GM18861 (cell line): Measurements from ENCODE around the gene SCN1B.
"Not testable (repeated sequence)": the region's sequence is repeated elsewhere in the genome, so short reads cannot be mapped to it uniquely, and the experiment has no call there.

Experiments used
- ATAC-seq: cut with Tn5 transposase; IDR thresholded peaks from one replicate; pipeline ENCODE4 v1.9.1; 2021; ENCODE audit not compliant: unreplicated experiment

Gene SCN1B

DNA sequence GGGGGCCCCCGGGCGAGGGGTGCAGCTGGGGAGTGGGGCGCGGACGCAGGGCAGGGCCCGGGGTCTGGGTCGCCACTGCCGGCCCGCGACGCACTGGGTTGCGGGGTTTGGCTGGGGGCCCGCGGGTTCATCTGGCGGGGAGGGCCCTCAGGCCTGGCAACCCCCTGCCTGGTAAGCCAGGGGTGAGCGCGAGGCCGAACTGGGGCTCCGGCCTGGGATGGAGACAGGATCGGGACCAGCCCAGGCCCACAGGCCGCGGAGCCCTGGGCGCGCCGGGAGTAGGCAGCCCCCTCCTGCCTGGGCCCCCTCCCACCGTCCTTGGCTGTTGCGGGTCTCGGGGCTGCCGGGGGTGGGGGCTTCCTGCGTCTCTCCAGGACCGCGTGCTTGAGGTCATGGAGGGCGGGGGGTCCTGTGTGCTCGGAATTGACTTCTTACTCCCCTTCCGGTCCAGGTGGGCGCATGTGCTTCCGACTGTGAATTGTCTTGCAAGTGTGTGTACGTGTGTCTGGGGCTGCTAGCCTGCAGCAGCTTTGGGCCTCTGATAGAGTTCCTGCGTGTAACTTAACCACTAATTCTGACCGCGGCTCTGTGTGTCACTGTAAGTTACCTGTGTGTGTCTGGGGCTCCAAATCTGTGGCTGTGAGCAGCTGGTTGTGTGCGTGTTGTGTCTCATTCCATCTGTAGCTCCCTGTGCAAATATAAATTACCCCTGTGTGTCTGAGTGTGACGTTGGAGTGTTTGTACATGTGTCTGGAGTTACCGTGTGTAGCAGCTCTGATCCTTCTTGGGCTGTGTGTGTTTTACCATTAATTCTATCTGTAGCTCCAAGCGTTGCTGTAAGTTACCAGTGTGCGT lies 29.4 kb upstream of the SCN1B start:
- no peak for ATAC-seq

DNA sequence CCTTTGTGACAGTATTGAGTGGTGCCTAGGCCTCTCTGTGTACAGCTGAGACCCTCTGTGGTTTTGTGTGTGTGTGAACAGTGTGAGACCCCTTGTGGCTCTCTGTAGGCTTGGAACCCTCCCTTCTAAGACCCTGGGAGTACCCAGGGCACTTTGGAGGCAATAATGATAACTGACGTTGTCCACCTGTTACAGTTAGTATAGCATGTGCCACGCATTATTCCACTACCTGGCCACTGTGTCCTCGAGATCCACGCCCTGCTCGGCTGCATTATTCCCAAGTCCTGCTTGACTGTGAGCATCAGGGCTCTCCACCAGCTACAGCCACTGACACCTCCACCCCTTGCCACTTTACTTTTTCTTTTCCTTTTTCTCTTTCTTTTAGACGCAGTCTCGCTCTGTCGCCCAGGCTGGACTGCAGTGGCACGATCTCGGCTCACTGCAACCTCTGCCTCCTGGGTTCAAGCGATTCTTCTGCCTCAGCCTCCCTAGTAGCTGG lies 28.2 kb upstream of the SCN1B start:
- ATAC-seq: no peak

DNA sequence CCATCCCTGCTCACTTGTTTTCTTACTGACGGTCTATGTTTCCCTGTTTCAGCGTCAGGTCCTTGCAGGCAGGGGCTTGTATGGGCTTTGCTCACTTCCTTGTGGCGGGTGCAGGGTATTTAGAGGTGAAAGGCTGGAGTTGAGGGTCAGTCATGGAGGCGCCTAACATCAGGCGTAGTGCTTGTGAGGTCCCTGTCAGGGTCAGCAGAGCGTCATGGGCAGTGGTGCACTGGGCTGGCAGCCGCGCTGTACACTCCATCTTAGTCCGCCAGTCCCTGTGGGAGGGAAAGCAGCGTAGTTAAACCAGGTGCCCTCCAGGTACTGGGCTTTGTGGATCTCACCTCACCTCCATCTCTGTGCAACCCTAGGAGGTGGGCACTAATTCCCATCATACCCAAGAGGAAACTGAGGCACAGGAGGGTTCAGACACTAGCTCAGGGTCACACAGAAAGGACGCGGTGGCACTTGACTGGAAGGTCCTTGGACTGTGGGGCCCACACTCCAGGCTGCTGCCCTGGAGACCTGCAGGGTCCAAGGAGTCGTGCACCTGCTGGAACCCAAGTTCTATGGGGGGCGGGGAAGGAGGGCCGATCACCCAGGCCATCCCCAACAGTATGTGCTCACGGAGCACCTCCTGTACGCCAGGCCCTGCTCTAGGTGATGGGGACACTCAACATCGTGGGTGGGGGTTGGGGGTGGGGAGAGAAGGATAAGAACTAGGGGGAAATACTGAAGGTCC lies 25.6 kb upstream of the SCN1B start:
- no peak for ATAC-seq

DNA sequence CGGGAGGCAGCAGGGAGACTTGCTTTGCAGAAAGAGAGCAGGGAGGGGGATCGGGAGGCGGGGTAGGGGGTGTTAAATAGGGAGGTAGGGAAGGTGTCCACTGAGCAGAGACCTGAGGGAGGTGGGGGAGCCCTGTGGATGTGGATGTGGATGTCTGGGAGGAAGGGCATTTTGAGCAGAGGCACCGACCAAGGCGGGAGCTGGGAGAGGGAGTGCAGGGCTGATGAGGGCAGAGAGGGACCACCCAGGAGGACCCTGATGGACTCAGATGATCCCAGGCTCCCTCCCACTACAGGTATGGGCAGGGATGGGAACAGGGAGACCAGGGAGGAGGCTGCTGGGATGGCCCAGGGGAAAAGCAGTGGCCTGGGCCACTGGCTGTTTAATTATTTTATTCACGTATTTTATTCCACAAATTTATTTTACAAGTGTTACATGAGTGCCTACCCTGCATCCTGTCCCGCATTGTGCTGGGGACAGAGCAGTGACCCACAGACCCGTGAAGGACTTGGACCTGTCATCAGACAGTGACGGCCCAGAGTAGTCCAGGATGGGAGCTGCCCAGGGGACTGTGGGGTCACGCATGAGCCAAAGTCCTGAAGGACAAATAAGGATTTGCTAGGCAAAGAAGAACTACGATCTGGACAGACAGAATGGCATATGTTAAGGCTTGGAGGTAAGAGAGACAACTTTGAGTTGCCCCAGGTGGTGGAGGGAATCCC lies 24.9 kb upstream of the SCN1B start:
- ATAC-seq: no peak

DNA sequence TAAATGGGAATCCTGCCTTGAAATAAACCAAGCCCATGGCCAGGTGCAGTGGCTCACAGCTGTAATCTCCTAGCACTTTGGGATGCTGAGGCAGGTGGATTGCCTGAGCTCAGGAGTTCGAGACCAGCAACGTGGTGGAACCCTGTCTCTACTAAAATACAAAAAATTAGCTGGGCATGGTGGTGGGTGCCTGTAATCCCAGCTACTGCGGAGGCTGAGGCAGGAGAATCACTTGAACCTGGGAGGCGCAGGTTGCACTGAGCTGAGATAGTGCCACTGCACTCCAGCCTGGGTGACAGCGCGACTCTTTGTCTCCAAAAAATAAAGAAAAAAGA lies 24.3 kb upstream of the SCN1B start:
- not testable (repeated sequence) for ATAC-seq

DNA sequence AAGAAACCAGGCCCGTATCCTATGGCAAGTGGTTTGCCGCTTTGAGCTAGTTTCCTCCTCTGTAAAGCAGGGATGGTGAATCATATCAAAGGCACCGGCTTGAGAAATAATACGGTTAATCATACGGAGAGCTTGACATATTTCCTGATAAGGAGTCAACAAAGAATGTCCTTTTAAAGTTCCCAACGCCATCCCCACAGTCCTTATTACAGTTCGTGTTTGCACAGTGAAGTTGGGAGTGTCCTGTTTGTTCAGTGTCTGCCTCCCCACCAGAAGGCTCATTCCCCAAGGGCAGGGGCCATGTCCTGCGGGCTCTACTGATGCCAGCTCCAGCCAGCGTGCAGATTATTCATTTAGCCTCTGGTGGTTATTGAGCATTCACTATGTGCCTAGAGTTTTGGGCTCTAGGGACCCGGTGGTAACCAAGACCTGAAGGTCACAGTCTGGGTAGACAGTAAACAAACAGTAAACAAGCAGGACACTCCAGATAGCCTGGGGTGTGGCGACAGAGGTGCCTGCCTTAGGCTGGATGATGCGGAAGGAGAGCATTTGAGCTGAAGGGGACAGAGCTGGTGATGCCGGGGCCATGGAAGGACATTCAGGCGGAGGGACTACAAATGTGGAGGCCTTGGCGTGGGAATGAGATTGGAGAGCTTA lies 23.8 kb upstream of the SCN1B start:
- no peak for ATAC-seq

DNA sequence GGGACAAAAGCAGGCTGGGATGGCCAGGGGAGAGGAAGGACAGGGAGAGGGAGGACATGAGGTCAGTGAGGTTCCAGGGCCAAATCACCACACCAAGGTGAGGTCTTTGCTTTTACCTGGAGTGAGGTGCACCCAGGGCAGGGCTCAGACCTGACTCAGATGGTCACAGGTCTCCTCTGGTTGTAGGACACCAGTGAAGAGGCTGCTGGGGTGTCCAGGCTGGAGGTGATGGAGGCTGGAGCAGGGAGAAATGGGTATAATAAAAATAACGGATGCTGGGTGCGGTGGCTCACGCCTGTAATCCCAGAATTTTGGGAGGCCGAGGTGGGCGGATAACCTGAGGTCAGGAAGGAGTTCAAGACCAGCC lies 23.3 kb upstream of the SCN1B start:
- ATAC-seq: no peak

DNA sequence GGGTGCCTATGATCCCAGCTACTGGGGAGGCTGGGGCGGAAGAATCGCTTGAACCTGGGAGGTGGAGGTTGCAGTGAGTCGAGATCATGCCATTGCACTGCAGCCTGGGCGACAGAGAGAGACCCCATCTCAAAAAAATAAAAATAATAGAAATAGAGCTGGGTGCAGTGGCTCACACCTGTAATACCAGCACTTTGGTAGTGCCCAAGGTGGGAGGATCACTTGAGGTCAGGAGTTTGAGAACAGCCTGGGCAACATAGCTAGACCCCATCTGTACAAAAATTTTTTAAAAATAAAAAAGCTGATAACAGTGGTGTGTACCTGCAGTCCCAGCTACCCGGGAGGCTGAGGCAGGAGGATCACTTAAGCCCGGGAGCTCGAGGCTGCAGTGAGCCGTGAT lies 22.8 kb upstream of the SCN1B start:
- ATAC-seq: not testable (repeated sequence)

DNA sequence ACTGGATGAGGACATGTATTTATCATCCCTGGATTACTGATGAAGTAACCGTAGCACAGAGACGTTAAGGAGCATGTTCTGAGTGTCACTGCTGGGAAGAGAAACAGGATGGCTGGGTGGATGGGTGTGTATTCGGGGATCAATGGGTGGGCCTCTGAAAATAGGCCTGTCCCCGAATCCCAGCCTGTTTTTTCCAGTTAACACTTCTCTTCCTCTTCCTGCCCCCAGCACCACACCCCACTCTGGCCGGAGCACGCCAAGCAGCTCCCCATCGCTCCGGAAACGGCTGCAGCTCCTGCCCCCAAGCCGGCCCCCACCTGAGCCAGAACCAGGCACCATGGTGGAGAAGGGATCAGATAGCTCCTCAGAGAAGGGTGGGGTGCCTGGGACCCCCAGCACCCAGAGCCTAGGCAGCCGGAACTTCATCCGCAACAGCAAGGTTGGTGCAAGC lies 21.4 kb upstream of the SCN1B start:
- ATAC-seq: no peak

DNA sequence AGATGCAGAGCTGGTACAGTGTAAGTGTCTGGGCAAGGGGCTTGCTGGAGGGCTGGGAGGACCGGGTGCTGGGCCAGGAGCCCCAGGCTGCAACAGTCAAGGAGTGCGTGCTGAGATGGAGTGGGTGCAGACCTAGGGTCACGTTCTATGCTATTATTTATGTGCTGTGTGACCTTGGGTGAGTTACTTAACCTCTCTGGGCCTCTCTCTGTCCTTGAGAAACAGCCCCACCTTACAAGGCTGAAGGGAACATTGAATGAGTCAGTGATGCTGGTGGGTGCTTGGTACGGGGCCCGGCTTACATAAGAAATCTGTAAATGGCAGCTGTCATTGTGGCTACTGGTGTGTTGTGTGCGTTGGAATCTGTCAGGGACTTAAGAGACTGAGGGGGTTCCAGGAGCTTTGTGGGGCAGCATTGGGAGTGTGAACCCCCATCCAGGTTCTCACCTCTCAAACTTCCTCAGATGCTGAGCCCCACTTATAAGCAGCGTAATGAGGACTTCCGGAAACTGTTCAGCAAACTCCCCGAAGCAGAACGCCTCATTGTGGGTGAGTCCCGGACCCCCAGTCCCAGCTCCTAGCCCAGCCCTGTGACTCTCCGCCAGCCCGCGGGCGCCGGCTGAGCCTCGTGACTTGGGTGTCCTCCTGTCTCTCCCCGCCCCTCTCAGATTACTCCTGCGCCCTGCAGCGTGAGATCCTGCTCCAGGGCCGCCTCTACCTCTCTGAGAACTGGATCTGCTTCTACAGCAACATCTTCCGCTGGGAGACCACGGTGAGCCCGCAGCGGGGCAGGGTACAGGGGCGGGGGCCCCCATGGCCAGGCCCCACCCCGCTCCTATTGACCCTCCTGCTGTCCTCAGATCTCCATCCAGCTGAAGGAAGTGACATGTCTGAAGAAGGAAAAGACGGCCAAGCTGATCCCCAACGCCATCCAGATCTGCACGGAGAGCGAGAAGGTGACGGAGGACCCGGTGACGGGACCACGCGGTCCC lies 20.6 kb upstream of the SCN1B start:
- no peak for ATAC-seq

DNA sequence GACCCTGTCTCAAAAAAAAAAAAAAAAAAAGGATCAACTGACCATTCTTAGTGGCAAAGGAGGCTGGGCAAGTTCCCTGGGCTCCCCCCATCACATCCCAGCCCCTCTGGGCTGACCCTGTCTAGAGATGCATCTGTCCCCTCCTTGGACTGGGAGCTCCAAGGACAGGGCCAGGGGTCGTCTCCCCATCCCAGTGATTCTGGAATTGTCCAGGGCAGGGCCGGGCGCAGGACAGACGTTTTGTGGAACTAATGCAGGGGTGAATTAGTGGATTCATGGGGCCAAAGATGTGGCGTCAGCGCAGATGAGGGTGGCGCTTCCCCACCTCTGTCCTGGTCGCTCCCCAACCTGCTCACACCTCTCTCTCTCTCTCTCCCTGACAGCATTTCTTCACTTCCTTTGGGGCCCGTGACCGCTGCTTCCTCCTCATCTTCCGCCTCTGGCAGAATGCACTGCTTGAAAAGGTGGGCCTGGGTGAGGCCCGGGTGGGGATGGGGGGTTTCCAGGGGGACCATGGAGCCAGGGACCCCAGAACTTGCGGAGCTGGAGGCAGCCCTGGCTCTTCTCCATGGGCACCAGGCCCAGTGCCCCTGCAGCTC lies 19.1 kb upstream of the SCN1B start:
- no peak for ATAC-seq

DNA sequence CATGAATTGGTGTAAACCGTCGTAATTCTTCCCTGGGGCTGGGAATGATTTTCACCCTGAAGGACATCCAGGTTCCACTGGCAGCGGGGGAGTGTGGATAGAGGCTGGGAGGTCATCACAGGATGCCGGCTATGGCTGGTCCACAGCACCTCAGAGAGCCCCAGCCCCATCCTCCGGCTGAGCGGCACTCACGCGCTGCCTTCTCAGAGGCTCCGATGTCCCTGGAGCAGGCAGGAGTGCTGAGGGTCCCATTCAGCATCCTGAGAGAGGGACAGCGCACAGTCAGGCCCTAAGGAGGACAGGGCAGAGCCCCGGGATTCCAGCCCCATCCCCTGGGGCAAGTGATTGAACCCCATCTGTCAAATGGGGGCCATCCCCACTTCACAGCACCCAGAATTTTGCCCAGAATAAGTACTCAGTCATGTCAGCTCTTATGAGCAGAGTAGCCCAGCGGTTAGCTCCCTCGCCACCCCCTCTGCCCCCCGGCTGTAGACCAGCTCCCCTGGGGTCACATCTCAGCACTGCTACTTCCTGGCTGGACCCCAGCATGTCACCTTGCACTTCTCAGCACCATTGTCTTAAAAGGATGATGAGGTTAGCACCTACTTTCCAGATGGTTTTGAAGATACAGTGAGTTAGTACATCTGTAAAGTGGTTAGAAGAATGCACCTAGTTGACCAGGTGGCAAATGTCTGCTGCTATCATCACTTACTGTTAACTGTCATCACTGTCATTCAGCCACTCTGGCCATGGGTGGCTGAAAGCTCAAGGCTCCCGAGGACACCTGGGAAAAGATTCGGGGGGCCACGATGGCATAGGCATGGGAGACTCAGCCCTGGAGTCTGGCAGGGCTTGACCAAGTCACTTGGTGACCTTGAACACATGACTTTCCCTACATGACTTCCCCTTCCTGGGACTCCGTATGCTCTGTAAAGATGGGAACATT lies 18.3 kb upstream of the SCN1B start:
- no peak for ATAC-seq

DNA sequence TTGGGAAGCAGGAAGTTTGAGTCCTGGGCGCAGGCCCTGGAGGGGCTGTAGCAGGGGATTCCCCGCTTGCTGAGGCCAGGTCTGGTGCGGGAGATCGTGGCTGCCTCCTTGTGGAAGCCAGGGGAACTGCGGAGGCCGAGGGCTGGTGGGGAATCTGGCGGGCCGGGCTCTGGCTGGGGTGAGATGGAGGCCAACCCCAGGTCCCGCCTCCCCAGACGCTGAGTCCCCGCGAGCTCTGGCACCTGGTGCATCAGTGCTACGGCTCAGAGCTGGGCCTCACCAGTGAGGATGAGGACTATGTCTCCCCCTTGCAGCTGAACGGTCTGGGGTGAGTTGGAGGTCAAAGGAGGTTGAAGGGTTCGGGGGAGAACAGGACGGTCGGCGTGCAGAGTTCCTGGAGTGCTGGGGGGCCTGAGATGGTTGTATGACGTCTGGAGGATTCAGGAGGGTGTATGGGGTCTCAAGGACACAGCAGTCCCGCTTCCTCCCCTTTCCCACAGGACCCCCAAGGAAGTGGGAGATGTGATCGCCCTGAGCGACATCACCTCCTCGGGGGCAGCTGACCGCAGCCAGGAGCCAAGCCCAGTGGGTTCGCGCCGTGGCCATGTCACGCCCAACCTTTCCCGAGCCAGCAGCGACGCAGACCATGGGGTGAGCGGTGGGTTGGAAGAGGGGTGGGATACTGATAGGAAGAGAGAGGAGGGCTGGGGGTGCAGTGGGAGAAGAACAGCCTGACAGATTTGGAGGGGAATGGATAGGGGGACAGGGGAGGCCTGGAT lies 17.0 kb upstream of the SCN1B start:
- ATAC-seq: no peak

DNA sequence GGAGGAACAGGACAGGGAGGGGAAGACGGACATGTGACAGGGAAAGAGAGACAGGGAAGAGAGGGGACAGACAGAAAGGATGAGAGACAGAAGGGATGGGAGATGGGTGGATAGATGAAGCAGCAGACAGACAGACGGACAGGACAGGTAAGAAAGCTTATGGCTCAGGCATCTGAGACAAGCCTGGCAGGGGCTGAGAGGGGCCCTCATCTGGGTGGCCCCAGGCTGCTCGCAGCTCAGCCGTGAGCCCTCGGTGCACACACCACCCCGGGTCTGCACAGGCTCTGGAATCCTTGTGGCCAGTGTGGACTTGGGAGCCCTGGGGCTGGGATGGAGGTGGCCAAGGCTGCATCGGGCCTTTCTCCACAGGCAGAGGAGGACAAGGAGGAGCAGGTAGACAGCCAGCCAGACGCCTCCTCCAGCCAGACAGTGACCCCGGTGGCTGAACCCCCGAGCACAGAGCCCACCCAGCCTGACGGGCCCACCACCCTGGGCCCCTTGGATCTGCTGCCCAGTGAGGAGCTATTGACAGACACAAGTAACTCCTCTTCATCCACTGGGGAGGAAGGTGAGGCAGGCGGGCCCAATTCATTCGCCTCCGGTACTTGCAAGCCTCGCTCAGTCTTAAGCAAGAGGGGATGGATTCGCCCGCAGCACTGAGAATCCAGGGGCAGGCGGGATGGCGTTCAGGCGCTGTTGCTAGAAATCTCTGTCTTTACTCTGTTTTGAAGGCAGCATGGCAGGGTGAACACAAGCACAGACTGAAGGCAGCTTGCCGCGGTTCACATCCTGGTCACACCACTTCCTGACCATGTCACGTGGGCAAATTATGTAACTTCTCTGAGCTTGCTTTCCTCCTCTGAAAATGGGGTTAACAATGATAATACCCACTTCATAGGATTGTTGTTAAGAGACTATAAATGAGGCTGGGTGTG lies 16.2 kb upstream of the SCN1B start:
- no peak for ATAC-seq

DNA sequence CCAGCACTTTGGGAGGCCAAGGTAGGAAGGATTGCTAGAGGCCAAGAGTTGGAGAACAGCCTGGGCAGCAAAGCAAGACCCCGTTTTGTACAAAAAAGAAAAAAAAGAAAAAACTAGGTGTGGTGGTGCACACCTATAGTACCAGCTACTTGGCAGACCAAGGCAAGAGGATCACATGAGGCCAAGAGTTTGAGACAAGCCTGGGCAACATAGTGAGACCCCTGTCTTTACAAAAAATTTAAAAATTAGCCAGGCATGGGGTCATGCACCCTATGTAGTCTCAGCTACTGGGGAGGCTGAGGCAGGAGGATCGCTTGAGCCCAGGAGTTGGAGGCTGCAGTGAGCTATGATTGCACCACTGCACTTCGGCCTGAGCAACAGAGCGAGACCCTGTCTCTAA lies 15.5 kb upstream of the SCN1B start:
- ATAC-seq: not testable (repeated sequence)

DNA sequence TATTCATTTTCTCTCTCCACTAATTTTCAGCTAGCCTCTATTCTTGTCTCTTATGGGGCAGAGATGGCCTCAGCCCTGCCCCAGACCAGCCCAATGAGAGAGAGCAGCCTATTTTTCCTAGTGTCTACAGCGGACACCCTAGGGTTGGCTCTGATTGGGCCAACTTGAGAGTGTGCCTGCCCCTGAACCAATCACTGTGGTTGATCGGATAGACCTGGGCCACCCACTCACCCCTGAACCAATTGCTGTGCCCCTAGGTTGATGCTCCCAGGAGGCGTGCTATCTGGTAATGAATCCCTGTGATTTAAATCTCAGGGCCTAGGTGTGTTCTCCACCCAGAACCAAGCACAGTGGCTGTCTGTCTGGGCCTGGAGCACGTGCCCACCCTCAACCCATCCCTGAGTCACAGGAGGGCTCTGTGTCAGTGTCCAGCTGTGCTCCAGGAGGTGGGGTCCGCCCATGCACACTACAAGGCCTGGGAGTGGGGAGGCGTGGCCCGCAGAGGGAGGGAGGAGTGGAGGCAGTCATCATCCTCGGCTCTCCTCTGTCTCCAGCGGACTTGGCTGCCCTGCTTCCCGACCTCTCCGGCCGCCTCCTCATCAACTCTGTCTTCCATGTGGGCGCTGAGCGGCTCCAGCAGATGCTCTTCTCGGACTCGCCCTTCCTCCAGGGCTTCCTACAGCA lies 14.9 kb upstream of the SCN1B start:
- ATAC-seq: no peak
